ENCODE measurements around the gene PDE2A.

DNA sequence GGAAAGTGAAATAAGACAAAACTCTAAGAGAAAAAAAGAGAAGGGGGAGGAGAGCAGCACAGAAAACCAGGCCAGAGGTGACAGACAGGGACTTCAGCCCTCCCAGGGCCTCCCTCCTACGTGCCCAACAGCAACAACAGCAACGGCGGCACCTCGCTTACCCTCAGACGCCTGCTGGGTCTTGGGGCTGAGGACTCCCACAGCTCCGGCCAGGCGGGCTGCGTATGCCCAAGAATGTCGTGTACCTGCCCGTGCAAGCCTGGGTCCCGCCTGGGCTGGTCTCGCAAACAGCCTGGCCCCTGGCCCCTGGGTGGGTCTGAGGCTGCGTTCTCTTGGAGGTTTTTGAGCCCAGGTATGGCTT lies 47.4 kb upstream of the PDE2A start:
- TF ChIP-seq GATA2 (IDR thresholded peaks at IDR 0.05; ENCODE audit: low read depth, low read length) (no peak), GATA3 (IDR thresholded peaks at IDR 0.05; ENCODE audit: low read depth, low read length) (no peak)
